Upper lobe of left lung (tissue), 4 donors: Measurements from ENCODE around the gene BBS9.

ENCODE experiments used
- EP300 ChIP-seq, 4 donors: sonication (generic); formaldehyde crosslinking; IDR thresholded peaks; one replicate each; pipeline ENCODE4 v1.5.1; 2017; ENCODE audit warnings: antibody characterized with exemption in 4 of 4, control low read depth in 2 of 4
- POLR2A ChIP-seq, 4 donors: fragments of 450-650 bp; IDR thresholded peaks; one replicate each; pipeline ENCODE4 v1.5.1; 2016 to 2017; ENCODE audit warnings: antibody characterized with exemption in 4 of 4, mild to moderate bottlenecking in 2 of 4
- POLR2AphosphoS5 ChIP-seq, 2 donors: sonication (generic); formaldehyde crosslinking; IDR thresholded peaks; one replicate each; pipeline ENCODE4 v1.5.1; 2017; ENCODE audit warnings: antibody characterized with exemption in 2 of 2
- TF ChIP-seq, protein P1 (sequence below), 6 experiments: fragments of 450-650 bp in 4 of 6; fragments of 200-600 bp in 2 of 6; sonication (generic) in 2 of 6; IDR thresholded peaks; one replicate each; pipeline ENCODE4 v1.5.1; 2016 to 2019; ENCODE audit warnings: antibody characterized with exemption in 6 of 6

DNA sequence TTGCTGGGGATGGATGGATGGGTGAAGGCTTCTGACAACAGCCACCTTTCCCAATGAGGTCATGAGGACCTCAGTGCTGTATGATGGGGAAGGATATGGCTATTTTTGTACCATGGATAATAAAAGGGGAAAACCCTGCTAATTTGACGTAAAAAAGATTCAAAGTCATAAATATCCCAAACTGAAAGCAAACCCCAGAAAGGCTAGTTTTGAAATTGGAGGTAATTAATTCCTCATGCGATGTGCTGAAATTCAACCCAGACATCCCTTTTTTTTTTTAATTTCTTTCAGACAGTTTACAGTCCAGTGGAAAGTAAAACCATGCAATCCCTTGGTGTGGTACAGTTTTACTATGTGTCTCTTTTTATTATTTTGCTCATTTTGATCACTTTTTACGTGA lies 521.5 kb downstream of the BBS9 start:
- no peak for TF ChIP-seq POLR2AphosphoS5 (IDR thresholded peaks at IDR 0.05)
- TF ChIP-seq POLR2A (IDR thresholded peaks at IDR 0.05): no peak
- TF ChIP-seq, protein P1, sequence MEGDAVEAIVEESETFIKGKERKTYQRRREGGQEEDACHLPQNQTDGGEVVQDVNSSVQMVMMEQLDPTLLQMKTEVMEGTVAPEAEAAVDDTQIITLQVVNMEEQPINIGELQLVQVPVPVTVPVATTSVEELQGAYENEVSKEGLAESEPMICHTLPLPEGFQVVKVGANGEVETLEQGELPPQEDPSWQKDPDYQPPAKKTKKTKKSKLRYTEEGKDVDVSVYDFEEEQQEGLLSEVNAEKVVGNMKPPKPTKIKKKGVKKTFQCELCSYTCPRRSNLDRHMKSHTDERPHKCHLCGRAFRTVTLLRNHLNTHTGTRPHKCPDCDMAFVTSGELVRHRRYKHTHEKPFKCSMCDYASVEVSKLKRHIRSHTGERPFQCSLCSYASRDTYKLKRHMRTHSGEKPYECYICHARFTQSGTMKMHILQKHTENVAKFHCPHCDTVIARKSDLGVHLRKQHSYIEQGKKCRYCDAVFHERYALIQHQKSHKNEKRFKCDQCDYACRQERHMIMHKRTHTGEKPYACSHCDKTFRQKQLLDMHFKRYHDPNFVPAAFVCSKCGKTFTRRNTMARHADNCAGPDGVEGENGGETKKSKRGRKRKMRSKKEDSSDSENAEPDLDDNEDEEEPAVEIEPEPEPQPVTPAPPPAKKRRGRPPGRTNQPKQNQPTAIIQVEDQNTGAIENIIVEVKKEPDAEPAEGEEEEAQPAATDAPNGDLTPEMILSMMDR (IDR thresholded peaks at IDR 0.05): no peak
- no peak for TF ChIP-seq EP300 (IDR thresholded peaks at IDR 0.05)
